ENCODE measurements around the gene SLC24A3.

GRCh38 chr20:19431316-19431700, 218.9 kb downstream of the SLC24A3 start:
- TF ChIP-seq, protein P1, sequence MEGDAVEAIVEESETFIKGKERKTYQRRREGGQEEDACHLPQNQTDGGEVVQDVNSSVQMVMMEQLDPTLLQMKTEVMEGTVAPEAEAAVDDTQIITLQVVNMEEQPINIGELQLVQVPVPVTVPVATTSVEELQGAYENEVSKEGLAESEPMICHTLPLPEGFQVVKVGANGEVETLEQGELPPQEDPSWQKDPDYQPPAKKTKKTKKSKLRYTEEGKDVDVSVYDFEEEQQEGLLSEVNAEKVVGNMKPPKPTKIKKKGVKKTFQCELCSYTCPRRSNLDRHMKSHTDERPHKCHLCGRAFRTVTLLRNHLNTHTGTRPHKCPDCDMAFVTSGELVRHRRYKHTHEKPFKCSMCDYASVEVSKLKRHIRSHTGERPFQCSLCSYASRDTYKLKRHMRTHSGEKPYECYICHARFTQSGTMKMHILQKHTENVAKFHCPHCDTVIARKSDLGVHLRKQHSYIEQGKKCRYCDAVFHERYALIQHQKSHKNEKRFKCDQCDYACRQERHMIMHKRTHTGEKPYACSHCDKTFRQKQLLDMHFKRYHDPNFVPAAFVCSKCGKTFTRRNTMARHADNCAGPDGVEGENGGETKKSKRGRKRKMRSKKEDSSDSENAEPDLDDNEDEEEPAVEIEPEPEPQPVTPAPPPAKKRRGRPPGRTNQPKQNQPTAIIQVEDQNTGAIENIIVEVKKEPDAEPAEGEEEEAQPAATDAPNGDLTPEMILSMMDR (IDR thresholded peaks at IDR 0.05): no peak
- TF ChIP-seq POLR2A (IDR thresholded peaks at IDR 0.05): no peak
- no peak for TF ChIP-seq POLR2AphosphoS5 (IDR thresholded peaks at IDR 0.05)

Measured in breast epithelium (tissue), 3 donors.